NCI-H187 (cell line): ENCODE data around the gene RGCC.

ENCODE experiments used
- DNase-seq, 2 experiments: peaks; one replicate each; lab custom pipeline; 2025; lab: John Stamatoyannopoulos, UW

The RGCC gene

DNA sequence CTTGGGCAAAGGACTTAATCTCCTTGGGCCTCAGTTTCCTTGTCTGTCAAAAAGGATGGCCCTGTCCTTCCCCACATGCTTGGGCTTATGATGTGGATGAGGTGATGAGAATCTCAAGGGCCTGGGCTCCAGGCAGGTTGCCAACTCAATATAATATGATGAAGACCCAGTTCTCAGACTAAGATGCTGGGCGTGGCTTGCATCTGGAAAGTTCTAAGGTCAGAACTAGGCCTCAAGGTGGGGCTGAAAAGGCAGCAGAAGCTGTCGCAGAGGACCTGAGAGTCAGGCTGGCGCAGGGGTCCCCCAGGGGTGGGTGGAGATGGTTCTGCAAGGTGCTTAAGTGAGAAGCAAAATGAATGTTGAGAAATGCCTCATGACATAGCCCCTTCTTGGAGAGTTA, 58.8 kb downstream of the RGCC start:
- no peak for DNase-seq

GRCh38 chr13:41516760-41517159, 59.4 kb downstream of the RGCC start:
- DNase-seq: no peak

- DNase-seq: no peak
Observed at GRCh38 chr13:41520016-41520659, 62.8 kb downstream of the RGCC start.
